Fibroblast of lung (primary cell): ENCODE results near the gene FHIT. TPM values are rescaled to one million over a fixed set of nuclear protein-coding genes. Genes with fewer than 3 reads are reported as not detected.
"Not testable (repeated sequence)": the region's sequence is repeated elsewhere in the genome, so short reads cannot be mapped to it uniquely, and the experiment has no call there.

ENCODE experiments used
- DNase-seq, 2 donors: peaks; one replicate each; pipeline versions ENCODE4 v3.0.0 to v3.0.0-alpha.2; 2010; ENCODE audit warnings: low read depth in 2 of 2
- H2AFZ ChIP-seq: 2 replicates; pipeline ENCODE4 v1.5.1; 2012; ENCODE audit warnings: low read length, control low read depth, inconsistent platforms
- H3K27ac ChIP-seq: 2 replicates; pipeline ENCODE4 v1.5.1; 2011; ENCODE audit warnings: low read length, control low read depth; ENCODE audit not compliant: insufficient read depth
- H3K27me3 ChIP-seq: 2 replicates; pipeline ENCODE4 v1.5.1; 2011; ENCODE audit warnings: mild to moderate bottlenecking, low read length; ENCODE audit not compliant: control insufficient read depth, insufficient read depth
- H3K36me3 ChIP-seq: 2 replicates; pipeline ENCODE4 v1.5.1; 2011; ENCODE audit warnings: low read length; ENCODE audit not compliant: control insufficient read depth, insufficient read depth
- H3K4me1 ChIP-seq: 2 replicates; pipeline ENCODE4 v1.5.1; 2011; ENCODE audit warnings: low read length; ENCODE audit not compliant: control insufficient read depth, insufficient read depth; ENCODE audit errors: extremely low read depth
- H3K4me2 ChIP-seq: 2 replicates; pipeline ENCODE4 v1.5.1; 2011; ENCODE audit warnings: low read length, control low read depth; ENCODE audit not compliant: insufficient read depth; ENCODE audit errors: extremely low read depth
- H3K4me3 ChIP-seq, 4 experiments: fragments of 200-600 bp in 1 of 4; sonication (generic) in 1 of 4; replicated peaks in 1 of 4; 2 replicates each; pipeline ENCODE4 v1.5.1; 2011 to 2016; ENCODE audit warnings: low read length in 4 of 4, low read depth in 3 of 4, mild to moderate bottlenecking in 3 of 4, control low read depth in 2 of 4, inconsistent platforms in 1 of 4, mixed read lengths in 1 of 4; ENCODE audit not compliant: insufficient read depth in 1 of 4; ENCODE audit errors: control extremely low read depth in 1 of 4
- H3K79me2 ChIP-seq: 2 replicates; pipeline ENCODE4 v1.5.1; 2012; ENCODE audit warnings: mild to moderate bottlenecking, low read length, inconsistent platforms; ENCODE audit not compliant: control insufficient read depth, insufficient read depth
- H3K9ac ChIP-seq: 2 replicates; pipeline ENCODE4 v1.5.1; 2011; ENCODE audit warnings: mild to moderate bottlenecking, low read length, control low read depth; ENCODE audit not compliant: insufficient read depth
- H3K9me3 ChIP-seq: 2 replicates; pipeline ENCODE4 v1.5.1; 2012; ENCODE audit warnings: low read depth, low read length; ENCODE audit not compliant: control insufficient read depth, insufficient read depth
- H4K20me1 ChIP-seq: 2 replicates; pipeline ENCODE4 v1.5.1; 2011; ENCODE audit warnings: low read length; ENCODE audit not compliant: control insufficient read depth, insufficient read depth; ENCODE audit errors: extremely low read depth
- CTCF ChIP-seq, 2 donors: IDR thresholded peaks in 1 of 2; conservative IDR thresholded peaks in 1 of 2; 1 replicate in 1 of 2; 2 replicates in 1 of 2; pipeline ENCODE4 v1.5.1; 2011 to 2012; ENCODE audit warnings: low read length in 2 of 2, control low read depth in 1 of 2, inconsistent platforms in 1 of 2, low read depth in 1 of 2, mild to moderate bottlenecking in 1 of 2
- EZH2 ChIP-seq: IDR thresholded peaks from 2 replicates; pipeline ENCODE4 v1.5.1; 2012; ENCODE audit warnings: low read length, control low read depth, mild to moderate bottlenecking; ENCODE audit errors: missing control alignments
- polyA plus RNA-seq, 2 donors: library from polyadenylated mRNA; depleted of rRNA in 1 of 2; stranded (reverse) in 1 of 2; unstranded in 1 of 2; fragments of >200 nt; gene quantifications; 2 replicates each; pipeline ENCODE4 v1.2.1, GENCODE V29; 2011 to 2012; ENCODE audit warnings: missing spikeins in 1 of 2
- total RNA-seq: library from RNA; depleted of rRNA; stranded (reverse); fragments of >200 nt; gene quantifications from 2 replicates; pipeline ENCODE4 v1.2.1, GENCODE V29; 2014

The FHIT gene
- total and polyA plus RNA-seq, 2 donors (not counting 1 experiment from before 2014, with no cell fraction given), result 0.79 to 2.1 TPM

GRCh38 chr3:61029194-61029593 lies 222.1 kb downstream of the FHIT start:
- H3K79me2 ChIP-seq, result no peaks in the 10 kb centered on the region
- no peak overlapping the region for H3K4me3 ChIP-seq
- H3K4me1 ChIP-seq, result no peaks in the 10 kb centered on the region
- no peaks in the 10 kb centered on the region for H3K27me3 ChIP-seq
- H3K9ac ChIP-seq, result no peak overlapping the region
- H3K36me3 ChIP-seq, result no peaks in the 10 kb centered on the region
- TF ChIP-seq CTCF (conservative IDR thresholded peaks at IDR 0.05 in 1 of 2, IDR thresholded peaks at IDR 0.05 in 1 of 2; ENCODE audit: low read depth in 1 of 2, low read length in 2 of 2) (no peak), EZH2 (no peak)
- DNase-seq, result no peak
- no peak overlapping the region for H3K27ac ChIP-seq
- no peak overlapping the region for H3K4me2 ChIP-seq
- no peaks in the 10 kb centered on the region for H3K9me3 ChIP-seq
- no peak overlapping the region for H2AFZ ChIP-seq
- no peaks in the 10 kb centered on the region for H4K20me1 ChIP-seq

GRCh38 chr3:61018807-61019206 lies 232.4 kb downstream of the FHIT start:
- H3K4me1 ChIP-seq, result no peaks in the 10 kb centered on the region
- TF ChIP-seq EZH2 (no peak), CTCF (conservative IDR thresholded peaks at IDR 0.05 in 1 of 2, IDR thresholded peaks at IDR 0.05 in 1 of 2; ENCODE audit: low read depth in 1 of 2, low read length in 2 of 2) (no peak)
- H4K20me1 ChIP-seq, result no peaks in the 10 kb centered on the region
- H3K9ac ChIP-seq, result no peak overlapping the region
- H3K4me2 ChIP-seq, result no peak overlapping the region
- no peak overlapping the region for H3K4me3 ChIP-seq
- no peaks in the 10 kb centered on the region for H3K27me3 ChIP-seq
- no peaks in the 10 kb centered on the region for H3K9me3 ChIP-seq
- H3K27ac ChIP-seq, result no peak overlapping the region
- no peaks in the 10 kb centered on the region for H3K36me3 ChIP-seq
- H3K79me2 ChIP-seq, result no peaks in the 10 kb centered on the region
- no peak for DNase-seq
- H2AFZ ChIP-seq, result no peak overlapping the region

GRCh38 chr3:61017028-61017427 lies 234.2 kb downstream of the FHIT start:
- DNase-seq, H3K4me1 ChIP-seq, H2AFZ ChIP-seq, H3K27ac ChIP-seq, H3K27me3 ChIP-seq, H3K4me2 ChIP-seq, H4K20me1 ChIP-seq, H3K36me3 ChIP-seq, H3K9me3 ChIP-seq, H3K9ac ChIP-seq, H3K4me3 ChIP-seq, H3K79me2 ChIP-seq: not testable (repeated sequence)
